ENCODE measurements around the gene CALML3.
"Not testable (repeated sequence)": the region's sequence is repeated elsewhere in the genome, so short reads cannot be mapped to it uniquely, and the experiment has no call there.

CALML3 gene

GRCh38 chr10:5559022-5559421, 34.3 kb downstream of the CALML3 start:
- DNase-seq: not testable (repeated sequence)

- no peak for DNase-seq
Observed at GRCh38 chr10:5559642-5560141, 34.9 kb downstream of the CALML3 start.

- DNase-seq: no peak
Observed at GRCh38 chr10:5560142-5560816, 35.5 kb downstream of the CALML3 start.

GRCh38 chr10:5560817-5561703, 36.3 kb downstream of the CALML3 start:
- no peak for DNase-seq

GRCh38 chr10:5561704-5562645, 37.2 kb downstream of the CALML3 start:
- no peak for DNase-seq

- no peak for DNase-seq
Observed at GRCh38 chr10:5563321-5563961, 38.7 kb downstream of the CALML3 start.

- DNase-seq: no peak
Observed at GRCh38 chr10:5563991-5564536, 39.3 kb downstream of the CALML3 start.

GRCh38 chr10:5564537-5565204, 39.9 kb downstream of the CALML3 start:
- DNase-seq: no peak

GRCh38 chr10:5565205-5565545, 40.4 kb downstream of the CALML3 start:
- DNase-seq: no peak

- DNase-seq: no peak
Observed at GRCh38 chr10:5565671-5566581, 41.2 kb downstream of the CALML3 start.

- DNase-seq: no peak
Observed at GRCh38 chr10:5566614-5567013, 41.9 kb downstream of the CALML3 start.

- no peak for DNase-seq
Observed at GRCh38 chr10:5567477-5567876, 42.7 kb downstream of the CALML3 start.

- no peak for DNase-seq
Observed at GRCh38 chr10:5568984-5569383, 44.2 kb downstream of the CALML3 start.

GRCh38 chr10:5569568-5569967, 44.8 kb downstream of the CALML3 start:
- DNase-seq: no peak

- no peak for DNase-seq
Observed at GRCh38 chr10:5570007-5570655, 45.4 kb downstream of the CALML3 start.

- DNase-seq: no peak
Observed at GRCh38 chr10:5570979-5571810, 46.4 kb downstream of the CALML3 start.

- no peak for DNase-seq
Observed at GRCh38 chr10:5571826-5572225, 47.1 kb downstream of the CALML3 start.

GRCh38 chr10:5573319-5573950, 48.7 kb downstream of the CALML3 start:
- no peak for DNase-seq

All from activated CD8-positive, alpha-beta memory T cell treated with anti-CD3 and anti-CD28 coated beads for 24 hours (primary cell).